HepG2 (cell line): ENCODE measurements around the gene LTBR. TPM values are rescaled to one million over a fixed set of nuclear protein-coding genes. Genes with fewer than 3 reads are reported as not detected.

Experiments used
- ATAC-seq: fragments of 200-7000 bp; cut with Tn5 transposase; 3 replicates; pipeline ENCODE4 v1.9.1; 2020; ENCODE audit warnings: mild to moderate bottlenecking, moderate library complexity
- BruUV-seq: library from RNA; stranded (reverse); fragments of 400-500 nt; replicated peaks from 2 replicates; lab custom pipeline; 2021; lab: Mats Ljungman, UMichigan
- CTCF ChIA-PET: fragments of 300-600 bp; formaldehyde crosslinking; extraction: SDS; loops from one replicate; lab custom pipeline; 2021; ENCODE audit warnings: low total read pairs, inconsistent platforms, low intra/inter-chr PET ratio; lab: Yijun Ruan, JAX
- POLR2A ChIA-PET: fragments of 350-600 bp; sonication (Branson Sonifier 250); formaldehyde crosslinking; loops from one replicate; lab custom pipeline; 2020; ENCODE audit warnings: antibody characterized with exemption, inconsistent platforms; lab: Yijun Ruan, JAX
- DNase-seq: peaks from one replicate; pipeline ENCODE4 v3.0.0-alpha.2; 2015; ENCODE audit warnings: low spot score
- FAIRE-seq: peaks from 3 replicates; lab custom pipeline; 2011; peaks lifted over from hg19 to GRCh38; lab: Jason Lieb, UNC
- H2AFZ ChIP-seq: one replicate; pipeline ENCODE4 v1.6.1; 2011; ENCODE audit warnings: low read length, inconsistent platforms
- H3K27ac ChIP-seq: fragments of 300-600 bp; 3 replicates; pipeline ENCODE4 v1.8.0; 2011; ENCODE audit warnings: mixed run types, mild to moderate bottlenecking, mixed read lengths, low read length, inconsistent platforms; ENCODE audit not compliant: insufficient read depth; ENCODE audit errors: extremely low read length
- H3K27me3 ChIP-seq, 2 experiments: fragments of 200-600 bp in 1 of 2; 2 replicates in 1 of 2; 3 replicates in 1 of 2; pipeline versions ENCODE4 v1.6.0 to v1.8.0; 2011; ENCODE audit warnings: low read length in 2 of 2, mild to moderate bottlenecking in 2 of 2, moderate library complexity in 2 of 2, inconsistent platforms in 1 of 2; ENCODE audit not compliant: insufficient read depth in 2 of 2, control insufficient read depth in 1 of 2
- H3K36me3 ChIP-seq, 2 experiments: fragments of 200-600 bp in 1 of 2; replicated peaks in 1 of 2; 2 replicates in 1 of 2; 3 replicates in 1 of 2; pipeline versions ENCODE4 v1.5.1 to v1.8.0; 2011; ENCODE audit warnings: low read length in 2 of 2, inconsistent platforms in 1 of 2; ENCODE audit not compliant: insufficient read depth in 2 of 2, control insufficient read depth in 1 of 2
- H3K4me1 ChIP-seq: 2 replicates; pipeline ENCODE4 v1.5.1; 2012; ENCODE audit warnings: low read length, inconsistent platforms; ENCODE audit not compliant: insufficient read depth
- H3K4me2 ChIP-seq: 2 replicates; pipeline ENCODE4 v1.6.0; 2011; ENCODE audit warnings: low read depth, low read length, inconsistent platforms
- H3K4me3 ChIP-seq, 3 experiments: fragments of 200-600 bp in 1 of 3; sonication (generic), shearing (Covaris generic) in 1 of 3; replicated peaks in 1 of 3; 2 replicates each; pipeline ENCODE4 v1.5.1; 2011 to 2016; ENCODE audit warnings: low read length in 3 of 3, inconsistent platforms in 2 of 3, low read depth in 2 of 3, mild to moderate bottlenecking in 2 of 3, control low read depth in 1 of 3, mixed read lengths in 1 of 3; ENCODE audit not compliant: insufficient read depth in 1 of 3
- H3K79me2 ChIP-seq: one replicate; pipeline ENCODE4 v1.6.1; 2011; ENCODE audit warnings: low read length, inconsistent platforms; ENCODE audit not compliant: insufficient read depth
- H3K9ac ChIP-seq: 2 replicates; pipeline ENCODE4 v1.6.0; 2011; ENCODE audit warnings: mild to moderate bottlenecking, low read depth, low read length, inconsistent platforms; ENCODE audit not compliant: insufficient read depth
- H3K9me3 ChIP-seq: 2 replicates; pipeline ENCODE4 v1.5.1; 2012; ENCODE audit warnings: mild to moderate bottlenecking, low read length
- H4K20me1 ChIP-seq: 2 replicates; pipeline ENCODE4 v1.6.0; 2011; ENCODE audit warnings: inconsistent platforms, mild to moderate bottlenecking, low read length, moderate library complexity; ENCODE audit not compliant: insufficient read depth
- IRF2 ChIP-seq: IDR thresholded peaks from 2 replicates; pipeline ENCODE4 v1.6.1; 2018; ENCODE audit warnings: missing genetic modification reagents, missing compliant biosample characterization
- KAT2B ChIP-seq: fragments of 150-350 bp; IDR thresholded peaks from 2 replicates; pipeline ENCODE4 v1.6.1; 2014; ENCODE audit warnings: low read depth, low read length, borderline replicate concordance
- MLLT10 ChIP-seq: sonication (generic); formaldehyde crosslinking; IDR thresholded peaks from 2 replicates; pipeline ENCODE4 v1.4.0; 2020; ENCODE audit warnings: missing genetic modification reagents
- ZHX2 ChIP-seq, 2 experiments: sonication (generic) in 1 of 2; formaldehyde crosslinking in 1 of 2; IDR thresholded peaks; 2 replicates each; pipeline versions ENCODE4 v1.6.1 to v1.9.0; 2014 to 2022; ENCODE audit warnings: antibody characterized with exemption in 1 of 2, borderline replicate concordance in 1 of 2, inconsistent platforms in 1 of 2, low read depth in 1 of 2, missing genetic modification reagents in 1 of 2
- ZNF18 ChIP-seq: sonication (generic); formaldehyde crosslinking; IDR thresholded peaks from 2 replicates; pipeline ENCODE4 v1.8.0; 2022; ENCODE audit warnings: mild to moderate bottlenecking, missing genetic modification reagents; ENCODE audit not compliant: insufficient replicate concordance
- ZSCAN22 ChIP-seq: sonication (generic); formaldehyde crosslinking; IDR thresholded peaks from 2 replicates; pipeline ENCODE4 v1.4.0; 2020; ENCODE audit warnings: mild to moderate bottlenecking, missing genetic modification reagents
- WGBS: methylation state at CpG from one replicate; pipeline ENCODE4 v1.1.6; 2017; ENCODE audit warnings: low lambda C conversion rate; 5-methylcytosine and 5-hydroxymethylcytosine counted together
- in situ Hi-C: cut with HindIII; loops from 2 replicates; pipeline ENCODE4 v1.10.0; 2017; ENCODE audit warnings: low pct_unique_long_range_greater_than_20kb; ENCODE audit not compliant: extremely low pct_ligation_motif_present
- intact Hi-C: fragments of 100-400 bp; cut with micrococcal nuclease; formaldehyde crosslinking; loops from one replicate; pipeline ENCODE4 v1.10.0; 2022; ENCODE audit not compliant: unreplicated experiment
- polyA plus RNA-seq, 8 experiments: library from polyadenylated mRNA; depleted of rRNA in 3 of 8; stranded (reverse) in 7 of 8; unstranded in 1 of 8; fragments of >200 nt; fragmentation: Illumina TruSeq in 4 of 8; extraction: Trizol in 4 of 8; gene quantifications; 2 replicates each; pipeline versions ENCODE4 v1.2.1 to v1.2.3, GENCODE V29; 2011 to 2016; ENCODE audit warnings: low read depth in 4 of 8, missing spikeins in 1 of 8, mixed read lengths in 1 of 8; ENCODE audit not compliant: insufficient read depth in 1 of 8
- total RNA-seq, 5 experiments: library from RNA; depleted of rRNA; stranded (reverse); fragments of >200 nt; fragmentation: Illumina TruSeq; extraction: Trizol; gene quantifications; 2 replicates each; pipeline ENCODE4 v1.2.3, GENCODE V29; 2016; ENCODE audit warnings: low read depth in 1 of 5

The LTBR gene
- total and polyA plus RNA-seq, 2 of the 13 experiments (the other 11 are each of a cell fraction or from before 2014, with no cell fraction given) = 31.4 to 34.8 TPM

- Histone ChIP-seq H3K9me3 (no peaks in the 10 kb centered on the region), H3K4me1 (peaks cover 50% of the 10 kb centered on the region), H3K36me3 (no peaks in the 10 kb centered on the region), H2AFZ (no peak overlapping the region), H3K27me3 (peaks cover 2 to 12% of the 10 kb centered on the region in 2 experiments; a peak in 2 of 5 replicates), H3K9ac (no peak overlapping the region), H3K79me2 (no peaks in the 10 kb centered on the region), H3K4me2 (peak overlapping the region; percentile 54; the same call in 1 of the 2 replicates), H4K20me1 (no peaks in the 10 kb centered on the region), H3K27ac (no peak overlapping the region), H3K4me3 (no peak overlapping the region)
- ChIA-PET POLR2A (interaction anchor here (1.7 to 4.2 kb wide), 3 partner anchors 40 to 109 kb away, joined by 5 to 20 read pairs (median 9); partner anchors contain the start of genes GAPDH and VAMP1), CTCF (interaction anchor here (2.6 kb wide), 1 partner anchor 41 kb away, joined by 29 read pairs; no protein-coding TSS in a partner anchor)
- in situ Hi-C loops (loop anchor here (5.0 to 10.0 kb wide), 2 partner anchors 37 to 110 kb away; partner anchors contain the start of gene GAPDH), intact Hi-C loops (loop anchor here (5.0 kb wide), 2 partner anchors 88 to 132 kb away; partner anchors contain the start of gene IFFO1)
- no peak for TF ChIP-seq ZSCAN22 (CRISPR knock-in tag)
- no peak for TF ChIP-seq IRF2 (CRISPR knock-in tag)
- TF ChIP-seq MLLT10 (CRISPR knock-in tag) = no peak
- no peak for TF ChIP-seq KAT2B
- TF ChIP-seq ZNF18 = no peak
- TF ChIP-seq ZHX2 (IDR thresholded peaks at IDR 0.05; ENCODE audit: low read depth) = no peak
- TF ChIP-seq ZHX2 (CRISPR knock-in tag; IDR thresholded peaks at IDR 0.05; ENCODE audit: borderline replicate concordance) = no peak
- ATAC-seq = no peak
- WGBS = 30% methylated on average over 8 of the region's 8 CpGs
- no peak for DNase-seq
- BruUV-seq = no TSS peak
- FAIRE-seq = no peak
Observed at GRCh38 chr12:6424866-6425265, 40.9 kb downstream of the LTBR start.
